Measurements from ENCODE around the gene PIK3R5.

GRCh38 chr17:8862213-8863056, 103.1 kb downstream of the PIK3R5 start:
- no peak for TF ChIP-seq POLR2A (IDR thresholded peaks at IDR 0.05)
- TF ChIP-seq CTCF (IDR thresholded peaks at IDR 0.05 in 4 of 5, conservative IDR thresholded peaks at IDR 0.05 in 1 of 5) = no peak
